ENCODE data around the gene MXRA8. TPM values are rescaled to one million over a fixed set of nuclear protein-coding genes. Genes with fewer than 3 reads are reported as not detected.

Gene MXRA8
- total RNA-seq, 1 experiment from 2014 or later, result 9.6 TPM

GRCh38 chr1:1314237-1314586, 44.1 kb downstream of the MXRA8 start:
- no peak for DNase-seq
- Histone ChIP-seq H3K14ac (ENCODE audit: insufficient read depth, low read length) (no peak overlapping the region), H3K79me2 (ENCODE audit: insufficient read depth, low read length) (no peaks in the 10 kb centered on the region), H2AFZ (ENCODE audit: low read length) (no peak overlapping the region), H3K23me2 (ENCODE audit: insufficient read length, low read depth, low read length, poor library complexity, severe bottlenecking) (peaks cover 3% of the 10 kb centered on the region), H2BK5ac (ENCODE audit: insufficient read length, low read length) (no peak overlapping the region), H3K79me1 (ENCODE audit: insufficient read depth, low read depth, low read length, poor library complexity, severe bottlenecking) (no peaks in the 10 kb centered on the region), H2BK120ac (ENCODE audit: low read depth, low read length, poor library complexity, severe bottlenecking) (no peak overlapping the region), H3K9ac (ENCODE audit: extremely low read depth, insufficient read length, low read length) (no peak overlapping the region), H3K27me3 (ENCODE audit: insufficient read depth, low read length) (no peaks in the 10 kb centered on the region), H4K91ac (ENCODE audit: insufficient read length, low read depth, low read length) (no peak overlapping the region), H4K8ac (replicated peaks; ENCODE audit: insufficient read length, low read depth, low read length) (no peak overlapping the region), H2AK5ac (ENCODE audit: insufficient read length, low read length) (no peak overlapping the region), H3K27ac (ENCODE audit: insufficient read length, low read depth, low read length) (no peak overlapping the region), H3K4me1 (ENCODE audit: insufficient read depth, low read length) (no peaks in the 10 kb centered on the region; the same call in 1 of the 2 replicates), H3K4me2 (ENCODE audit: insufficient read depth, insufficient read length, low read length) (no peak overlapping the region), H3K9me3 (ENCODE audit: control insufficient read depth, low read depth, low read length) (no peaks in the 10 kb centered on the region), H4K20me1 (ENCODE audit: control insufficient read depth, insufficient read depth, insufficient read length) (no peaks in the 10 kb centered on the region), H3K4ac (ENCODE audit: low read depth, low read length) (no peak overlapping the region), H3K56ac (ENCODE audit: insufficient read length, low read depth, low read length) (no peak overlapping the region), H3K23ac (ENCODE audit: insufficient read length, low read depth, low read length) (no peak overlapping the region), H2BK20ac (ENCODE audit: low read depth, low read length, poor library complexity, severe bottlenecking) (no peak overlapping the region), H4K5ac (ENCODE audit: insufficient read length, low read depth, low read length) (no peak overlapping the region), H3K18ac (ENCODE audit: insufficient read length, low read depth, low read length) (no peak overlapping the region), H2BK12ac (ENCODE audit: insufficient read length, low read depth, low read length) (no peak overlapping the region), H3T11ph (ENCODE audit: low read length) (no peak overlapping the region), H2BK15ac (ENCODE audit: low read depth, low read length) (no peak overlapping the region)
- H3K27ac Mint-ChIP-seq, result no peak overlapping the region; a peak in 1 of 7 replicates
- TF ChIP-seq CTCF (conservative IDR thresholded peaks at IDR 0.05), result no peak
- peaks cover 13 to 61% (median 59%) of the 10 kb centered on the region in 3 experiments for H3K36me3 Mint-ChIP-seq (ENCODE audit: insufficient read depth in 1 of 3, low read depth in 3 of 3)
- H3K9me3 Mint-ChIP-seq, result no peaks in the 10 kb centered on the region
- peaks cover 8 to 20% of the 10 kb centered on the region in 2 experiments for H3K4me1 Mint-ChIP-seq
- WGBS (ENCODE audit: extremely low coverage, insufficient read length, low lambda C conversion rate), result no CpG with 5 or more reads among the region's 15 CpGs
- no peak overlapping the region for H3K4me3 Mint-ChIP-seq
- H3K27me3 Mint-ChIP-seq (ENCODE audit: low read depth), result no peaks in the 10 kb centered on the region

Data from H9 (cell line).